GM19395 (cell line): Measurements from ENCODE around the gene MCF2L2.

Source experiments
- ATAC-seq: cut with Tn5 transposase; IDR thresholded peaks from one replicate; pipeline ENCODE4 v1.9.1; 2021; ENCODE audit warnings: mild to moderate bottlenecking, moderate library complexity; ENCODE audit not compliant: unreplicated experiment

Gene MCF2L2

GRCh38 chr3:183213415-183214276 lies 214.8 kb downstream of the MCF2L2 start:
- ATAC-seq: no peak

GRCh38 chr3:183212565-183212964 lies 215.9 kb downstream of the MCF2L2 start:
- no peak for ATAC-seq

GRCh38 chr3:183212096-183212495 lies 216.3 kb downstream of the MCF2L2 start:
- ATAC-seq: no peak

- ATAC-seq: no peak
These were observed 217.1 kb downstream of the MCF2L2 start for GRCh38 chr3:183211352-183211751.

- no peak for ATAC-seq
These were observed 217.5 kb downstream of the MCF2L2 start for GRCh38 chr3:183210862-183211341.

- no peak for ATAC-seq
These were observed 218.1 kb downstream of the MCF2L2 start for GRCh38 chr3:183210341-183210740.

- ATAC-seq: no peak
These were observed 219.6 kb downstream of the MCF2L2 start for GRCh38 chr3:183208800-183209199.

- ATAC-seq: no peak
These were observed 220.2 kb downstream of the MCF2L2 start for GRCh38 chr3:183208260-183208659.

- no peak for ATAC-seq
These were observed 224.7 kb downstream of the MCF2L2 start for GRCh38 chr3:183203670-183204069.

GRCh38 chr3:183202004-183202722 lies 226.3 kb downstream of the MCF2L2 start:
- ATAC-seq: no peak

GRCh38 chr3:183198939-183199338 lies 229.5 kb downstream of the MCF2L2 start:
- ATAC-seq: no peak

- no peak for ATAC-seq
These were observed 230.7 kb downstream of the MCF2L2 start for GRCh38 chr3:183197734-183198133.

GRCh38 chr3:183195266-183195665 lies 233.2 kb downstream of the MCF2L2 start:
- ATAC-seq: no peak

GRCh38 chr3:183193762-183194689 lies 234.4 kb downstream of the MCF2L2 start:
- no peak for ATAC-seq

- no peak for ATAC-seq
These were observed 235.6 kb downstream of the MCF2L2 start for GRCh38 chr3:183192650-183193300.

- ATAC-seq: no peak
These were observed 238.8 kb downstream of the MCF2L2 start for GRCh38 chr3:183189641-183190040.

- ATAC-seq: no peak
These were observed 239.4 kb downstream of the MCF2L2 start for GRCh38 chr3:183188895-183189462.

GRCh38 chr3:183185696-183186095 lies 242.7 kb downstream of the MCF2L2 start:
- no peak for ATAC-seq

- ATAC-seq: no peak
These were observed 245.4 kb downstream of the MCF2L2 start for GRCh38 chr3:183182732-183183610.
